ENCODE results near the gene SEPTIN5. TPM values are rescaled to one million over a fixed set of nuclear protein-coding genes. Genes with fewer than 3 reads are reported as not detected.

The SEPTIN5 gene
- total RNA-seq, 2 donors from 2014 or later: 1.8 to 1.9 TPM

- Mint-ChIP-seq H3K9me3 (no peaks in the 10 kb centered on the region), H3K36me3 (ENCODE audit: insufficient read depth in 2 of 2) (no peaks in the 10 kb centered on the region), H3K27me3 (ENCODE audit: low read depth) (no peaks in the 10 kb centered on the region), H3K4me3 (no peak overlapping the region), H3K4me1 (ENCODE audit: low read depth) (no peaks in the 10 kb centered on the region), H3K27ac (no peak overlapping the region)
- ATAC-seq (replicated peaks in 1 of 2) (no peak), DNase-seq (no peak)
These were observed 10.4 kb upstream of the SEPTIN5 start for GRCh38 chr22:19703869-19704268.

GRCh38 chr22:19704355-19705015 lies 9.8 kb upstream of the SEPTIN5 start:
- Mint-ChIP-seq H3K4me3 (no peak overlapping the region), H3K27ac (no peak overlapping the region), H3K36me3 (ENCODE audit: insufficient read depth in 2 of 2) (no peaks in the 10 kb centered on the region), H3K9me3 (no peaks in the 10 kb centered on the region), H3K4me1 (ENCODE audit: low read depth) (no peaks in the 10 kb centered on the region), H3K27me3 (ENCODE audit: low read depth) (no peaks in the 10 kb centered on the region)
- ATAC-seq (replicated peaks in 1 of 2): no peak
- no peak for DNase-seq

DNA sequence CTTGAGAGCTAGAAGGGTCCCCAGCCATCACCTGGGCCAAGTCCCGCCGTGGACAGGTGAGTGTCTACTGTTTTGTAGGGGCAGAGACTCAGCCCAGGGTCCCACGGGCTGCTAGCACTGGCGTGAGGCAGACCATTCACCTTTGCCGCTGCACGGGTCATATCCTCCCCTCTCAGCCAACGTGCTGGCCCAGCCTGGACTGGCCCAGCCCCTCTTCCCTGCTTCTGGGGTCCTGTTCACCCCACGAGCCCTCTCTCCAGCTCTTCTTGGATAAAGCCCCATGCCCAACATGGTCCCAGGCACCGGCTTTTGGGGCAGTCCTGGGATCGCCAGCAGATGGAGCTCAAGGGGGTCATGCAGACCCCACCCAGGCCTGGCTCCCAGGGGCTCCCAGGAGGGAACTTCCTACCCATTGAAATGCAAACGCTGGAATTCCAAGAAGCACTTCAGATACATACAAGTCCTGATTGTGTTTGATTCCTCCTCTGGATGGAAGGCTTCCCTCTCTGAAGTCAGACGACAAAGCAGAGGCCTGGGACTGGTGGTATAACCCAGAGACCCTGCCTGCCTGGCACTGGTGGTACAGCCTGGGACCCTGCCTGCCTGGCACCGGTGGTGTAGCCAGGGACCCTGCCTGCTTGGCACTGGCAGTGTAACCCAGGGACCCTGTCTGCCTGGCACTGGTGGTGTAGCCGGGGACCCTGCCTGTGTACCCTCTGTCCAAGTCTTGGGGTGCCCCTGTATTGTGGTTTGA lies 8.9 kb upstream of the SEPTIN5 start:
- Mint-ChIP-seq H3K27ac (no peak overlapping the region), H3K4me1 (ENCODE audit: low read depth) (no peaks in the 10 kb centered on the region), H3K27me3 (ENCODE audit: low read depth) (no peaks in the 10 kb centered on the region), H3K4me3 (no peak overlapping the region), H3K36me3 (ENCODE audit: insufficient read depth in 2 of 2) (no peaks in the 10 kb centered on the region), H3K9me3 (no peaks in the 10 kb centered on the region)
- no peak for ATAC-seq (replicated peaks in 1 of 2)
- DNase-seq: no peak

DNA sequence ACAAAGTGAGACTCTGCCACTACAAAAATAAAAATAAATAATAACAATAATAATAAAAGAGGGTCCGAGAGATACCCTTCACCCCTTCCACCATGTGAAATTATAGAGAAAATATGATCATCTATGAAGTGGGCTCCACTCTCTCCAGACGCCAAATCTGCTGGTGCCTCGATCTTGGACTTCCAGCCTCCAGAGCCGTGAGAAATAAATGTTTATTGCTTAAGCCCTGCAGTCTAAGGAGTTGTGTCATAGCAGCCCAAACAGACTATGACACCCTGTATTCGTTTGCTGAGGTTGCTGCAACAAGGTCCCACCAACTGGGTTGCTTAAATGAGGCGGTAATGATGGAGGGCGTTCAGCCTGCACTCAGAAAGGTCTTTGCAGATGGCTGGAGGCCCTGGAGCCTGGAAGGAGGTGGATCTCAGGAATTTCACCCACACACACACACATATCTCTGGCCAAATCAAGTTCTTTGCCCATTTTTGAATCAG lies 7.6 kb upstream of the SEPTIN5 start:
- Mint-ChIP-seq H3K4me3 (no peak overlapping the region), H3K4me1 (ENCODE audit: low read depth) (no peaks in the 10 kb centered on the region), H3K27me3 (ENCODE audit: low read depth) (no peaks in the 10 kb centered on the region), H3K36me3 (ENCODE audit: insufficient read depth in 2 of 2) (no peaks in the 10 kb centered on the region), H3K27ac (no peak overlapping the region), H3K9me3 (no peaks in the 10 kb centered on the region)
- ATAC-seq (replicated peaks in 1 of 2): no peak
- no peak for DNase-seq

DNA sequence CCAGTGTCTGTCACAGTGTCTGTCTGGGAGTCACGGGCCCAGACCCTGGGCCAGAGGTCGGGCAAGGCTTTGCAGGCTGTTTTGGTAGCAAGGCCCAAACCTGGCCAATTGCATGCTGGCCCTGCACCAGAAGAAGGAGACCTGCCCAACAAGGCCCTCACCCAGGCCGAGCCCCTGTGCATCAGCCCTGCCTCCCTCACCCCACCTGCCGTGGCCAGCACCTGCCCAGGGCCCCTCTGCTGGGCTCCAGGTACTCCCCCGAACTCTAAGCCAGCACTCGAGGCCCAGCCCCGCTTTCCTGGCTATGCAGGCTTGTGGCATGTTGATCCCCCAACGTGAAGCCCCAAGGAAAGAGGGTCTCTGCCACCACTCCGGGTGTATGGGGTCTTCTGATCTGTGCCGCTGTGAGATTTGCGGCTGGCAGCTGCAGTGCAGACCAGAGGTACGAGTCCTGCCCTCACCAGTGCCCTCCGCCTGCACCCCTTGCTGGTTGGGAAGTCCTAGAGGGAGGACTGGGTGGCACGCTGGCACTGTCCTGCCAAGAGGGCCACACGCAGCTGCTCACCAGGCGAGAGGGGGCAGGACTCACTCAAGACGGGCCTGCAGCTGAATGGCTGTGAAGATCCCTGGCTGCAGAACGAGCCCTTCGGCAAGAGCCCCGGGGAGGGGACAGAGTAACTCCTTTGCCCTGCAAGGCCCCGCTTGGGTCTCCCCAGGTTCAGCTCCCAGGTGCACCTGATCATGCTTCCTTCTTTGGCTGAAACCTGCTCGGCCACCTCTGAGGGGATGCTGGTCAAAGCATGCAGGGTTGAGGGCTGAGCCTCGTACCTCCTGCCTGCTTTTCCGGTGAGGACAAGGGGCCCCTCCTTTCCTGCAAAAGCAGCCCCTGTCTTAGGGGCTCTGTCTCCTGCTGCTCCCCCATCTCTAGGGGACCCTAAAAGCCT lies 6.7 kb upstream of the SEPTIN5 start:
- H3K4me3 Mint-ChIP-seq: no peak overlapping the region
- no peak overlapping the region for H3K27ac Mint-ChIP-seq
- no peaks in the 10 kb centered on the region for H3K36me3 Mint-ChIP-seq (ENCODE audit: insufficient read depth in 2 of 2)
- no peaks in the 10 kb centered on the region for H3K27me3 Mint-ChIP-seq (ENCODE audit: low read depth)
- ATAC-seq (replicated peaks in 1 of 2) (no peak), DNase-seq (no peak)
- H3K9me3 Mint-ChIP-seq: no peaks in the 10 kb centered on the region
- no peaks in the 10 kb centered on the region for H3K4me1 Mint-ChIP-seq (ENCODE audit: low read depth)

DNA sequence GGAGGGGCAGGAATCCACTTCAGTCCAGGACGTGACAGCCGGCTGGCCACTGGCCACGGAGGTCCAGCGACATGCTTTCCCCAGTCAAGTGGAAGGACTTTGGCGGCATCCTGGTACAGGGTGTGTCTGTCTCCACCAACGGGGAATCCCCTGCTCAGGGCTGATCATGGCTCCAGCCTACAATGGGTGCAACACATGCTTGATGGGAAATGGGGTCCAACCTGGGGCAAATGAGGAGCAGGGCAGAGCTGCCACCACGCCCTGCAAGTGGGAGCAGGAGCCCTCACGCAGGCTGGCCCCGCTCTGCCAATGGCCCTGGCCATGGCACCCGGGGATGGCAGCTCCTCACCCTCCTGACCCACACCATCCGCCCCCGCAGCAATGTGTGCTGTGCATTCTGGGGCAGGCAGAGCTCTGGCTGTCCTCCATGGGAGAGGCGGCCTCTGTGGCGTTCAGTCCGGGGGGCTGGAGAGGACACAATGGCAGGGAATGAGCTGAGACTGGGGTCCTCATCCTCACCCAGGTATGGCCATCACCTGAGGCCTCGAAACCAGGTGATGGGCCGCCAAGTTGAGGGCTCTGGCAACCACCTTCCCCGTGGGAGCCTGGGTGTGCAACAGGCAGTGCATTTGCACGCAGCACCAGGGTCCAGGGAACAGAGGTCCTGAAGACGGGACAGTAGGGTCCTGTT lies 5.8 kb upstream of the SEPTIN5 start:
- Mint-ChIP-seq H3K27me3 (ENCODE audit: low read depth) (peaks cover 1% of the 10 kb centered on the region), H3K36me3 (ENCODE audit: insufficient read depth in 2 of 2) (no peaks in the 10 kb centered on the region), H3K27ac (no peak overlapping the region), H3K9me3 (no peaks in the 10 kb centered on the region), H3K4me1 (ENCODE audit: low read depth) (no peaks in the 10 kb centered on the region), H3K4me3 (no peak overlapping the region)
- no peak for ATAC-seq (replicated peaks in 1 of 2)
- DNase-seq: no peak

DNA sequence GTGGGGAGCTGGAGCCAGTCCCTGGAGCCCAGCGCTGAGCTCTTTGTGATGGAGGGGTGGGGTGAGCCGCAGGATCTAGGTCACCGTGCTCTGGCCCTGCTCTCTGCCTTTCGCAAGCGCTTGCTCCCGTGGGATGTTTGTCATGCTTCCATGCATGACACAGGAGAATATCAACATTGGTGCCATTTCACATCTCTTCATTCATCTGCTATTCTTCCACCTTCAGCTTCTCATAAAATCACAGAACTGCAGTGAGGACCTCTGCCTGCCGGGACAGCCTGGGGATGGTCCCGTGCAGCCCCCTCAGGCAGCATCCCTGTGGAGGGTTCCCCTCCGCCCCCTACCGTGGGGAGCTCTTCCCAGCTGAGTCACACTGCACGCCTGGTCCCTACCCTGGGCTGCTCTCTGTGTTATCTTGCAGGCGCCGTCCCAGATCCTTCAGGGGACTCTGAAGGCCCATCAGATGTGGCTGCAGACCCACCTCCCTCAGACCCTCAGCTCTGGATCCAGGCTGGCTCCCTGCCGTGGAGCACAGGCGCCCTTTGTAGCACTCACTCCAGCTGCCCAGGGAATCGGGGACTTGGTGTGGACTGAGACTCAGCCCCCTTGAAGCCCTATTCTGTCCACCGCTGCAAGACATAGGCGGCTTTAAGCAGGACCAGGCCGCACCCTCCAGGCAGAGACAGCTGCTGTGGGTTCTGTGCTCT lies 5.1 kb upstream of the SEPTIN5 start:
- Mint-ChIP-seq H3K9me3 (no peaks in the 10 kb centered on the region), H3K27me3 (ENCODE audit: low read depth) (peaks cover 7% of the 10 kb centered on the region), H3K4me1 (ENCODE audit: low read depth) (no peaks in the 10 kb centered on the region), H3K36me3 (ENCODE audit: insufficient read depth in 2 of 2) (no peaks in the 10 kb centered on the region), H3K4me3 (no peak overlapping the region), H3K27ac (no peak overlapping the region)
- no peak for DNase-seq
- ATAC-seq (replicated peaks in 1 of 2): no peak

DNA sequence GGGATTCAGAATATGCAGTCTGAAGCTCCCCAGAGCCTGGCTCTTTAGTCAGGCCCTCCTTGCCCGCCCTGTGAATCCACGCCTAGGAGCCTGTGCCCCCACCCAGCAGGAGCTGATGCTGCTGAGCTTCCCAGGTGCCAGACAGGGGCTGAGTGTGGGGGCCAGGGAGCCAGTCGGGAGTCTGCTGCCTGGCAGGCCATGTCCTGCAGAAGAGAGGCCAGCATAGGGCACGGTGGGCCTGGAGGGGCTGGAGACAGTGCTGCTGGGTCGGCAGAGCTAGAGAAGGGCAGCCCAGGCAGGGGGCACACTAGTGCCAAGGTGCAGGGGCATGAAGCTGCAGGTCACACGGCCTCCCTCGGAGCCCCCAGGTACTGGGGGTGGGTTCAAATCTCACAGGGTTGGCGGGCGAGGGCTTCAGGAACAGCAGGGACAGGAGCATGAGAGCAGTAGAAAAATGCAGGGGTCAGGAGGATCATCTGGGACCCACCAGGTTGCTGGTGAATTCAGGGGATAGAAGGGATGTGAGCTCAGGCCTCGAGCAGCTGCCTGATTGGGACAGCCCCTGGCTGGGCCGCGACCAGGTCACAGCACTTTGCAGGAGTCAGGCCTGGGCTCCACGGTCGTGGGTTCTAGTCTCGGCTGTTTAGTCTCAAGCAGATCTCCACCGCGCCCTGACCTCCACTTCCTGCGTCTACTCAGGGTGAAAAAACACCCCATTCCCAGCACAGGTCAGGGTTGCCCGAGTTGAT lies 4.1 kb upstream of the SEPTIN5 start:
- Mint-ChIP-seq H3K4me1 (ENCODE audit: low read depth) (no peaks in the 10 kb centered on the region), H3K36me3 (ENCODE audit: insufficient read depth in 2 of 2) (no peaks in the 10 kb centered on the region), H3K27me3 (ENCODE audit: low read depth) (peaks cover 7% of the 10 kb centered on the region), H3K9me3 (no peaks in the 10 kb centered on the region), H3K4me3 (no peak overlapping the region), H3K27ac (no peak overlapping the region)
- ATAC-seq (replicated peaks in 1 of 2) (no peak), DNase-seq (no peak)

DNA sequence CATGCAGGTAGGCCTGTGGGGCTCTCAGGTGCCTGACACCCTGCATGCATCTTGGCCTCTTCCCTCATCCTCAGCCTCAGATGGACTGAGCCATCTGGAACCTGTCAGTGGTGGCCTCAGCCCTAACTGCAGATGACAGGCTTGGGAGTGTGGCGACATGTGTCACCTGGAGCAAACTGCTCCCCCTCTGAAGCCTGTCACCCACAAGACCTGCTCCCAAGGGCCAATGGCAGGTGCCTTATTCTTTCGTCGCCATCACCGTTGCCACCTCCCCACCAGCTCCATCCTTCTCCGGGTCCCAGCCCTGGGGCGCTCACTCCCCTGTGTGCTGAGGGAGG lies 3.6 kb upstream of the SEPTIN5 start:
- no peak for DNase-seq
- Mint-ChIP-seq H3K27ac (no peak overlapping the region), H3K4me1 (ENCODE audit: low read depth) (no peaks in the 10 kb centered on the region), H3K27me3 (ENCODE audit: low read depth) (peaks cover 7% of the 10 kb centered on the region), H3K36me3 (ENCODE audit: insufficient read depth in 2 of 2) (no peaks in the 10 kb centered on the region), H3K9me3 (no peaks in the 10 kb centered on the region), H3K4me3 (no peak overlapping the region)
- ATAC-seq (replicated peaks in 1 of 2): no peak

- no peaks in the 10 kb centered on the region for H3K4me1 Mint-ChIP-seq (ENCODE audit: low read depth)
- H3K36me3 Mint-ChIP-seq (ENCODE audit: insufficient read depth in 2 of 2): no peaks in the 10 kb centered on the region
- H3K4me3 Mint-ChIP-seq: peak overlapping the region; percentile 70 to 74
- no peak overlapping the region for H3K27ac Mint-ChIP-seq
- DNase-seq (no peak), ATAC-seq (replicated peaks in 1 of 2) (no peak)
- peaks cover 7% of the 10 kb centered on the region for H3K27me3 Mint-ChIP-seq (ENCODE audit: low read depth)
- H3K9me3 Mint-ChIP-seq: no peaks in the 10 kb centered on the region
These were observed 1.1 kb upstream of the SEPTIN5 start for GRCh38 chr22:19713245-19713644.

DNA sequence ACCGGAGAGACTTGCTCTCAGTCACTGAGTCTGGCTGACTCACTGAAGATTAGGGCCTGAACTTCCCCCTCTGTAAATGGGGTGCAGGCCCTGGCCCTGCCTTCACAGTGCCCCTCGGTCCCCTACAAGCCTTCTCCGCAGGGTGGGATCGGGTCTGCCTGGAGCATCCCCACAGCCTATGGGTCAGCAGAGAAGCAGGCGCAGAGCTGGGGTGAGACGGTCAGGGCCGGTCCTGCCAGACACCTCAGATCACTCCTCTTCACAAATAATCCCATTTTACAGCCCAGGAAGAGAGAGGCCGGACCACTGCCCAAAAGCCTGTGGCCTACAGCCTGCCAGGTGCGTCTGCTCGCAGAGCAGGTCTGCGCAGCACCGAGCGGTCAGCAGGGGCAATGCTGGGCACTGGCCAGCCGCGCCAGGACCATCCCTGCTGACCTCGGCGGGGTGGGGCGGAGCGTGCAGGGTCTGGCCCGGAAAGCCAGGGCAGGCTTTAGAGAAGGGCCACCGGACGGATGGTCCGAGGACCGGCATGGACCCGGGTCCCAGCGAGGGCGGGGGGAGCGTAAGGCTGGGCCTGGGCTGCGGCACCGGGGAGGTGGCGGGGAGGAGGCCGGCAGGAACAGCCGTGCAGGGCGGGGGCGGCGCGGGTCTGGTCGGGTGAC lies 522 bp upstream of the SEPTIN5 start:
- DNase-seq (no peak), ATAC-seq (replicated peaks in 1 of 2) (no peak)
- Mint-ChIP-seq H3K4me1 (ENCODE audit: low read depth) (no peaks in the 10 kb centered on the region), H3K36me3 (ENCODE audit: insufficient read depth in 2 of 2) (no peaks in the 10 kb centered on the region), H3K4me3 (peak overlapping the region; percentile 70 to 74), H3K27me3 (ENCODE audit: low read depth) (peaks cover 7% of the 10 kb centered on the region), H3K27ac (no peak overlapping the region), H3K9me3 (no peaks in the 10 kb centered on the region)
